ENCODE measurements around the gene VSIG2.
A peak's percentile ranks its signal among the peaks of the same experiment; 100 is the strongest.

VSIG2 gene

DNA sequence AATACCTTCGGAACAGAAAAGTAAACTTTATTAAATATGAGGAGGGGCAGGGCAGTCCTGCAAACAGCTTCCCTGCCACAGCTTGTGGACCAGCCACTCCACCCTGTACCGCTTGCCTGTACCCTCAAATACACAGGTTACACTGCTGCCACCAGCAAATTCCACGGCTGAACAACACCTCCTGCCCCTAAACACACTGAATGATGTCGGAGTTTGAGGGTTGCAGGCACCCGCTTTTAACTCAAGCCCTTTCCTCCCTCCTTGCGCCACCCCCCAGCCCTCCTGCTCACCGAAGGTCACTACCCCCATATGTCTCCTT lies 4.0 kb downstream of the VSIG2 start:
- ATAC-seq = no peak

DNA sequence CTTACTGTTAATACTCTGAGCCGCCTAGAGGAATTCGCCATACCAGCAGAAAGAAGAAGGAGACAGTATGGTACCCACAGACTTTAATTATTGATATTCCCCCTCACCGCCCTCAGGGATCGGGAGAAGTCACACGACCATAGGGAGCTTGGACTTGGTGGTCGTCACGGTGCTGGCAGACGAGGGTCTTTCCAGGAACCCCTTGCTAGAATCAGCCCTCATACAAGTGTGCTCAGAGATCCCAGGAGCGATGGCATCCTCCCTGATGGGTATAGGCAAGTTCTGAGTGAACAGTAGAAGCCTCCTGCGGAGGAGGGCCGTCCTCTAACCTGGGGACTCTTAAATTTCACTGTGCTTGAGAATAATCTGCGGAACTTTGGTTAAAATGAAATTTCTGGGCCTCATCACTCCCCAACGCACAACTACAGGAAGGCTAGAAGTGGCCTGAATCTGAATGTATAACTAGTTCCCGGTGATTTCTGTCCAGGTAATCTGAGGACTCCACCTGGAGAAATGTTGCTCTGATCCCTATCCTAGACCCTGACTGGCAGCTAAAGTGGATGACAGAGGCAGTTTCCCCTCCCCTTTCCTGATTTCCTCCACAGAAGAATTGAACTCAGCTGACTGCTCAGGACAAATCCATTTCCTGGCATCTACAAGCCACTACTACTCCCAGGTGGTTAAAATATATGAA lies 4.5 kb downstream of the VSIG2 start:
- TF ChIP-seq TCF4 (CRISPR knock-in tag; IDR thresholded peaks at IDR 0.05; ENCODE audit: borderline replicate concordance) (no peak), PPARA (CRISPR knock-in tag; IDR thresholded peaks at IDR 0.05; ENCODE audit: borderline replicate concordance) (no peak), ZNF70 (CRISPR knock-in tag; IDR thresholded peaks at IDR 0.05) (no peak), TOX (CRISPR knock-in tag; IDR thresholded peaks at IDR 0.05; ENCODE audit: borderline replicate concordance) (no peak), ARNTL (CRISPR knock-in tag; IDR thresholded peaks at IDR 0.05; ENCODE audit: borderline replicate concordance, low read depth) (no peak)
- TF ChIP-seq, protein P1, sequence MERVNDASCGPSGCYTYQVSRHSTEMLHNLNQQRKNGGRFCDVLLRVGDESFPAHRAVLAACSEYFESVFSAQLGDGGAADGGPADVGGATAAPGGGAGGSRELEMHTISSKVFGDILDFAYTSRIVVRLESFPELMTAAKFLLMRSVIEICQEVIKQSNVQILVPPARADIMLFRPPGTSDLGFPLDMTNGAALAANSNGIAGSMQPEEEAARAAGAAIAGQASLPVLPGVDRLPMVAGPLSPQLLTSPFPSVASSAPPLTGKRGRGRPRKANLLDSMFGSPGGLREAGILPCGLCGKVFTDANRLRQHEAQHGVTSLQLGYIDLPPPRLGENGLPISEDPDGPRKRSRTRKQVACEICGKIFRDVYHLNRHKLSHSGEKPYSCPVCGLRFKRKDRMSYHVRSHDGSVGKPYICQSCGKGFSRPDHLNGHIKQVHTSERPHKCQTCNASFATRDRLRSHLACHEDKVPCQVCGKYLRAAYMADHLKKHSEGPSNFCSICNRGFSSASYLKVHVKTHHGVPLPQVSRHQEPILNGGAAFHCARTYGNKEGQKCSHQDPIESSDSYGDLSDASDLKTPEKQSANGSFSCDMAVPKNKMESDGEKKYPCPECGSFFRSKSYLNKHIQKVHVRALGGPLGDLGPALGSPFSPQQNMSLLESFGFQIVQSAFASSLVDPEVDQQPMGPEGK (CRISPR knock-in tag; IDR thresholded peaks at IDR 0.05; ENCODE audit: borderline replicate concordance) = no peak
- TF ChIP-seq, protein P2, sequence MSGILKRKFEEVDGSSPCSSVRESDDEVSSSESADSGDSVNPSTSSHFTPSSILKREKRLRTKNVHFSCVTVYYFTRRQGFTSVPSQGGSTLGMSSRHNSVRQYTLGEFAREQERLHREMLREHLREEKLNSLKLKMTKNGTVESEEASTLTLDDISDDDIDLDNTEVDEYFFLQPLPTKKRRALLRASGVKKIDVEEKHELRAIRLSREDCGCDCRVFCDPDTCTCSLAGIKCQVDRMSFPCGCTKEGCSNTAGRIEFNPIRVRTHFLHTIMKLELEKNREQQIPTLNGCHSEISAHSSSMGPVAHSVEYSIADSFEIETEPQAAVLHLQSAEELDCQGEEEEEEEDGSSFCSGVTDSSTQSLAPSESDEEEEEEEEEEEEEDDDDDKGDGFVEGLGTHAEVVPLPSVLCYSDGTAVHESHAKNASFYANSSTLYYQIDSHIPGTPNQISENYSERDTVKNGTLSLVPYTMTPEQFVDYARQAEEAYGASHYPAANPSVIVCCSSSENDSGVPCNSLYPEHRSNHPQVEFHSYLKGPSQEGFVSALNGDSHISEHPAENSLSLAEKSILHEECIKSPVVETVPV (CRISPR knock-in tag; IDR thresholded peaks at IDR 0.05) = no peak
- TF ChIP-seq, protein P3, sequence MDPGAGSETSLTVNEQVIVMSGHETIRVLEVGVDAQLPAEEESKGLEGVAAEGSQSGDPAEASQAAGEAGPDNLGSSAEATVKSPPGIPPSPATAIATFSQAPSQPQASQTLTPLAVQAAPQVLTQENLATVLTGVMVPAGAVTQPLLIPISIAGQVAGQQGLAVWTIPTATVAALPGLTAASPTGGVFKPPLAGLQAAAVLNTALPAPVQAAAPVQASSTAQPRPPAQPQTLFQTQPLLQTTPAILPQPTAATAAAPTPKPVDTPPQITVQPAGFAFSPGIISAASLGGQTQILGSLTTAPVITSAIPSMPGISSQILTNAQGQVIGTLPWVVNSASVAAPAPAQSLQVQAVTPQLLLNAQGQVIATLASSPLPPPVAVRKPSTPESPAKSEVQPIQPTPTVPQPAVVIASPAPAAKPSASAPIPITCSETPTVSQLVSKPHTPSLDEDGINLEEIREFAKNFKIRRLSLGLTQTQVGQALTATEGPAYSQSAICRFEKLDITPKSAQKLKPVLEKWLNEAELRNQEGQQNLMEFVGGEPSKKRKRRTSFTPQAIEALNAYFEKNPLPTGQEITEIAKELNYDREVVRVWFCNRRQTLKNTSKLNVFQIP (CRISPR knock-in tag; IDR thresholded peaks at IDR 0.05; ENCODE audit: borderline replicate concordance, low read depth) = no peak
- ATAC-seq = no peak

More for the DNA sequence above, 4.0 kb downstream of the VSIG2 start:
- no peak for TF ChIP-seq RARB (CRISPR knock-in tag; IDR thresholded peaks at IDR 0.05)
- TF ChIP-seq SNAI2 (CRISPR knock-in tag; IDR thresholded peaks at IDR 0.05) = no peak

DNA sequence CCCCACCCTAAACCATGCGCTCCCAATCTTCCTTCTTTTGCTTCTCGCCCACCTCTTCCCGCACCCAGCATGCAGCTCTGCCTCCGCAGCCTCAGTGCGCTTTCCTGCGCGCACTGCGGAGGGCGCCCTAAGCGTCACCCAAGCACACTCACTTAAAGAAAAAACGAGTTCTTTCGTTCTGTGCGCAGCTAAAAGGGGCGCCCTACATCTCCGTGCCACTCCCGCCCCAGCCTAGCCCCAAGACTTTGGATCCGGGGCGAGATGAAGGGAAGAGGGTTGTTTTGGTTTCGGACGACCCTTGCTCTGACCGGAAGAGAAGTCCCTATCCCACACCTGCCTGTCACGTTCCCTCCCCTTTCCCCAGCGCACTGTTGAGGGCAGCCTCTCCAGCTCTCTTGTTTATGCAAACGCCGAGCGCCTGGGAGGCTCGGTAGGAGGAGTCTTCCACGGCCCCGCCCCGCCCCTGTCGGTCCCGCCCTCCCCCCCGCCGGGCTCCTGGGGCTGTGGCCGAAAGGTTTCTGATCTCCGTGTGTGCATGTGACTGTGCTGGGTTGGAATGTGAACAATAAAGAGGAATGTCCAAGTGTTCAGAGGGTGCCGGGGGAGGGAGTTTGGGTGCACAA lies 5.3 kb downstream of the VSIG2 start:
- no peak for TF ChIP-seq ZFP3 (CRISPR knock-in tag; IDR thresholded peaks at IDR 0.05)
- no peak for TF ChIP-seq ESRRG (CRISPR knock-in tag; IDR thresholded peaks at IDR 0.05)
- TF ChIP-seq PPARA (CRISPR knock-in tag; IDR thresholded peaks at IDR 0.05; ENCODE audit: borderline replicate concordance) = no peak
- TF ChIP-seq, protein P4, sequence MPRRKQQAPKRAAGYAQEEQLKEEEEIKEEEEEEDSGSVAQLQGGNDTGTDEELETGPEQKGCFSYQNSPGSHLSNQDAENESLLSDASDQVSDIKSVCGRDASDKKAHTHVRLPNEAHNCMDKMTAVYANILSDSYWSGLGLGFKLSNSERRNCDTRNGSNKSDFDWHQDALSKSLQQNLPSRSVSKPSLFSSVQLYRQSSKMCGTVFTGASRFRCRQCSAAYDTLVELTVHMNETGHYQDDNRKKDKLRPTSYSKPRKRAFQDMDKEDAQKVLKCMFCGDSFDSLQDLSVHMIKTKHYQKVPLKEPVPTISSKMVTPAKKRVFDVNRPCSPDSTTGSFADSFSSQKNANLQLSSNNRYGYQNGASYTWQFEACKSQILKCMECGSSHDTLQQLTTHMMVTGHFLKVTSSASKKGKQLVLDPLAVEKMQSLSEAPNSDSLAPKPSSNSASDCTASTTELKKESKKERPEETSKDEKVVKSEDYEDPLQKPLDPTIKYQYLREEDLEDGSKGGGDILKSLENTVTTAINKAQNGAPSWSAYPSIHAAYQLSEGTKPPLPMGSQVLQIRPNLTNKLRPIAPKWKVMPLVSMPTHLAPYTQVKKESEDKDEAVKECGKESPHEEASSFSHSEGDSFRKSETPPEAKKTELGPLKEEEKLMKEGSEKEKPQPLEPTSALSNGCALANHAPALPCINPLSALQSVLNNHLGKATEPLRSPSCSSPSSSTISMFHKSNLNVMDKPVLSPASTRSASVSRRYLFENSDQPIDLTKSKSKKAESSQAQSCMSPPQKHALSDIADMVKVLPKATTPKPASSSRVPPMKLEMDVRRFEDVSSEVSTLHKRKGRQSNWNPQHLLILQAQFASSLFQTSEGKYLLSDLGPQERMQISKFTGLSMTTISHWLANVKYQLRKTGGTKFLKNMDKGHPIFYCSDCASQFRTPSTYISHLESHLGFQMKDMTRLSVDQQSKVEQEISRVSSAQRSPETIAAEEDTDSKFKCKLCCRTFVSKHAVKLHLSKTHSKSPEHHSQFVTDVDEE (CRISPR knock-in tag; IDR thresholded peaks at IDR 0.05) = no peak
- no peak for TF ChIP-seq SNAI2 (CRISPR knock-in tag; IDR thresholded peaks at IDR 0.05)
- TF ChIP-seq, protein P5, sequence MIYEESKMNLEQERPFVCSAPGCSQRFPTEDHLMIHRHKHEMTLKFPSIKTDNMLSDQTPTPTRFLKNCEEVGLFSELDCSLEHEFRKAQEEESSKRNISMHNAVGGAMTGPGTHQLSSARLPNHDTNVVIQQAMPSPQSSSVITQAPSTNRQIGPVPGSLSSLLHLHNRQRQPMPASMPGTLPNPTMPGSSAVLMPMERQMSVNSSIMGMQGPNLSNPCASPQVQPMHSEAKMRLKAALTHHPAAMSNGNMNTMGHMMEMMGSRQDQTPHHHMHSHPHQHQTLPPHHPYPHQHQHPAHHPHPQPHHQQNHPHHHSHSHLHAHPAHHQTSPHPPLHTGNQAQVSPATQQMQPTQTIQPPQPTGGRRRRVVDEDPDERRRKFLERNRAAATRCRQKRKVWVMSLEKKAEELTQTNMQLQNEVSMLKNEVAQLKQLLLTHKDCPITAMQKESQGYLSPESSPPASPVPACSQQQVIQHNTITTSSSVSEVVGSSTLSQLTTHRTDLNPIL (CRISPR knock-in tag; IDR thresholded peaks at IDR 0.05; ENCODE audit: low read depth) = no peak
- peak; percentile 33; the same call in 2 of the 3 replicates for ATAC-seq

DNA sequence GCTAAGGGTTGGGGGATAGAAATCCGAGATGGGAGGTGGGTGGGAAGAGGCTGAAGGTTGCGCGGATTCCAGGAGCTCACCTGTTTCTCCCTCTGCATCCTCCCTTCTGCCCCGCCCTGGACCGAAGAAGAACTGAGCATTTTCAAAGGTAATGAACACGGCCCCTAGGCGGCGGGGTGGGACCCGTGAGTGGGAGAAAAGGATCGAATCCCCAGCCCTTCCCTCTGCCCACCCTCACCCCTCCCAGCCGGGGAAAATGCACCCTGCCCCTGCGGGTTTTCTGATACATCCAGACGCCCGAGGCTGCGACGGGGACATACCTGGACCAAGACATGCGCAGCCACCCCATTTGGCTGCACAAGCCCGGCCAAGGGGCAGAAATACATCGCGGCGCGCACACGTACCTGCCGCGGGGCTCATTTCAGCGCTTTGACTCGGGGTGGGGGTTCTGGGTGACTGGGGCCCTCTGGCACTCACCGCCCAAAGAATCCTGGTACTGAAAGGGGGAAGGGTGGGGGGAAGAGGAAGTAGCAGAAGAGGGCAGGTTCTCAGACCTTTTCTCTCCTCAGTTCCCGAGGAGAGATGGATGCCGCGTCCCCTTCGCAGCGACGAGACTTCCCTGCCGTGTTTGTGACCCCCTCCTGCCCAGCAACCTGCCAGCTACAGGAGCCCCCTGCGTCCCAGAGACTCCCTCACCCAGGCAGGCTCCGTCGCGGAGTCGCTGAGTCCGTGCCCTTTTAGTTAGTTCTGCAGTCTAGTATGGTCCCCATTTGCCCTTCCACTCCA lies 6.0 kb downstream of the VSIG2 start:
- no peak for ATAC-seq
- TF ChIP-seq TOX (CRISPR knock-in tag; IDR thresholded peaks at IDR 0.05; ENCODE audit: borderline replicate concordance) (no peak), ARNTL (CRISPR knock-in tag; IDR thresholded peaks at IDR 0.05; ENCODE audit: borderline replicate concordance, low read depth) (no peak), ZFP30 (CRISPR knock-in tag; IDR thresholded peaks at IDR 0.05) (no peak), ZNF70 (CRISPR knock-in tag; IDR thresholded peaks at IDR 0.05) (no peak), TCF4 (CRISPR knock-in tag; IDR thresholded peaks at IDR 0.05; ENCODE audit: borderline replicate concordance) (no peak), GLIS3 (CRISPR knock-in tag; IDR thresholded peaks at IDR 0.05) (no peak), PPARA (CRISPR knock-in tag; IDR thresholded peaks at IDR 0.05; ENCODE audit: borderline replicate concordance) (no peak), CSDC2 (CRISPR knock-in tag; IDR thresholded peaks at IDR 0.05) (no peak), OSR1 (CRISPR knock-in tag; IDR thresholded peaks at IDR 0.05) (no peak), ZFP3 (CRISPR knock-in tag; IDR thresholded peaks at IDR 0.05) (no peak), ISL1 (CRISPR knock-in tag; IDR thresholded peaks at IDR 0.05) (no peak), ZNF8 (CRISPR knock-in tag; IDR thresholded peaks at IDR 0.05) (no peak)
- TF ChIP-seq, protein P5 (CRISPR knock-in tag; IDR thresholded peaks at IDR 0.05; ENCODE audit: low read depth) = no peak
- TF ChIP-seq, protein P2 (CRISPR knock-in tag; IDR thresholded peaks at IDR 0.05) = no peak
